ENCODE measurements around the gene LCN2. TPM values are rescaled to one million over a fixed set of nuclear protein-coding genes. Genes with fewer than 3 reads are reported as not detected.

LCN2 gene
- total and polyA plus RNA-seq, 9 of the 15 experiments (the other 6 are each of a cell fraction or from before 2014, with no cell fraction given), result 0.10 to 1.2 (median 0.44) TPM; not detected in 1

GRCh38 chr9:128192601-128193371 lies 43.5 kb downstream of the LCN2 start (continued):
- TF ChIP-seq THAP12 (CRISPR knock-in tag; IDR thresholded peaks at IDR 0.05), result peak; percentile 76; the same call in 1 of the 2 replicates
- peak; percentile 25; the same call in 1 of the 2 replicates for TF ChIP-seq ZNF384 (IDR thresholded peaks at IDR 0.05; ENCODE audit: low read depth, low read length)
- TF ChIP-seq PPARD (CRISPR knock-in tag; IDR thresholded peaks at IDR 0.05), result peak; percentile 44; the same call in 1 of the 2 replicates
- no peak for TF ChIP-seq CTBP1 (IDR thresholded peaks at IDR 0.05; ENCODE audit: borderline replicate concordance)
- peak; percentile 70; the same call in 1 of the 2 replicates for TF ChIP-seq CLOCK (CRISPR knock-in tag; IDR thresholded peaks at IDR 0.05; ENCODE audit: borderline replicate concordance)
- 0 out of 2 replicates have a peak, but pooled peaks have one; percentile 61 for TF ChIP-seq ZNF449 (CRISPR knock-in tag; IDR thresholded peaks at IDR 0.05)
- TF ChIP-seq THAP7 (CRISPR knock-in tag; IDR thresholded peaks at IDR 0.05), result no peak
- TF ChIP-seq ZNF717 (CRISPR knock-in tag; IDR thresholded peaks at IDR 0.05), result no peak
